K562 (cell line): ENCODE results near the gene GAS2L2. TPM values are rescaled to one million over a fixed set of nuclear protein-coding genes. Genes with fewer than 3 reads are reported as not detected.

Source experiments
- ATAC-seq: fragments of 200-7000 bp; cut with Tn5 transposase; 3 replicates; pipeline ENCODE4 v1.9.1; 2020; ENCODE audit warnings: moderate library complexity
- BruUV-seq: library from RNA; stranded (reverse); fragments of 400-500 nt; replicated peaks from 2 replicates; lab custom pipeline; 2021; lab: Mats Ljungman, UMichigan
- CTCF ChIA-PET: fragments of 300-600 bp; formaldehyde crosslinking; extraction: SDS; loops from one replicate; lab custom pipeline; 2021; ENCODE audit warnings: low intra/inter-chr PET ratio; lab: Yijun Ruan, JAX
- POLR2A ChIA-PET: fragments of 300-600, 350-650 bp; sonication (Branson Sonifier 250); formaldehyde crosslinking; extraction: SDS; loops from one replicate; lab custom pipeline; 2021; ENCODE audit warnings: antibody characterized with exemption, inconsistent platforms; lab: Yijun Ruan, JAX
- DNase-seq, 4 experiments: peaks; one replicate each; pipeline versions ENCODE4 v3.0.0 to v3.0.0-alpha.2; 2011 to 2018; ENCODE audit warnings: low spot score in 3 of 4, mixed read lengths in 3 of 4; ENCODE audit errors: extremely low read depth in 1 of 4
- FAIRE-seq: peaks from 2 replicates; lab custom pipeline; 2011; peaks lifted over from hg19 to GRCh38; lab: Jason Lieb, UNC
- H2AFZ ChIP-seq: 2 replicates; pipeline ENCODE4 v1.6.0; 2011; ENCODE audit warnings: low read depth, low read length, control low read depth, inconsistent platforms
- H3K27ac ChIP-seq: fragments of 200-600 bp; 3 replicates; pipeline ENCODE4 v1.8.0; 2011; ENCODE audit warnings: low read depth, mild to moderate bottlenecking, control low read depth, inconsistent platforms, low read length, moderate library complexity, mixed read lengths; ENCODE audit errors: extremely low read depth
- H3K27me3 ChIP-seq, 2 experiments: fragments of 300-600 bp in 1 of 2; 2 replicates in 1 of 2; 3 replicates in 1 of 2; pipeline versions ENCODE4 v1.6.0 to v1.8.0; 2011; ENCODE audit warnings: inconsistent platforms in 2 of 2, low read length in 2 of 2, mild to moderate bottlenecking in 1 of 2, mixed read lengths in 1 of 2, moderate library complexity in 1 of 2; ENCODE audit not compliant: control insufficient read depth in 2 of 2, insufficient read depth in 2 of 2
- H3K36me3 ChIP-seq: fragments of 300-600 bp; 3 replicates; pipeline ENCODE4 v1.8.0; 2011; ENCODE audit warnings: mild to moderate bottlenecking, low read length, inconsistent platforms; ENCODE audit not compliant: control insufficient read depth, insufficient read depth
- H3K4me1 ChIP-seq, 2 experiments: fragments of 200-600 bp in 1 of 2; replicated peaks in 1 of 2; 2 replicates in 1 of 2; 3 replicates in 1 of 2; pipeline versions ENCODE4 v1.5.1 to v1.8.0; 2011; ENCODE audit warnings: inconsistent platforms in 2 of 2, low read length in 2 of 2, mild to moderate bottlenecking in 1 of 2, mixed read lengths in 1 of 2, moderate library complexity in 1 of 2; ENCODE audit not compliant: control insufficient read depth in 2 of 2, insufficient read depth in 2 of 2
- H3K4me2 ChIP-seq: 2 replicates; pipeline ENCODE4 v1.6.1; 2011; ENCODE audit warnings: low read length, control low read depth, inconsistent platforms, mixed read lengths; ENCODE audit not compliant: insufficient read depth
- H3K4me3 ChIP-seq: fragments of 200-600 bp; sonication (generic), shearing (Covaris generic); 2 replicates; pipeline ENCODE4 v1.5.1; 2016; ENCODE audit warnings: control low read depth, inconsistent platforms
- H3K79me2 ChIP-seq: fragments of 200-600 bp; 3 replicates; pipeline ENCODE4 v1.8.0; 2011; ENCODE audit warnings: low read length, inconsistent platforms; ENCODE audit not compliant: control insufficient read depth, insufficient read depth
- H3K9ac ChIP-seq, 2 experiments: 2 replicates each; pipeline versions ENCODE4 v1.6.0 to v1.6.1; 2011; ENCODE audit warnings: low read depth in 2 of 2, low read length in 2 of 2, control low read depth in 1 of 2, inconsistent platforms in 1 of 2, mild to moderate bottlenecking in 1 of 2, mixed read lengths in 1 of 2; ENCODE audit not compliant: insufficient read depth in 1 of 2
- H3K9me1 ChIP-seq: one replicate; pipeline ENCODE4 v1.6.0; 2011; ENCODE audit warnings: inconsistent platforms, mild to moderate bottlenecking, low read length, moderate library complexity; ENCODE audit not compliant: control insufficient read depth, insufficient read depth
- H3K9me3 ChIP-seq: replicated peaks from 2 replicates; pipeline ENCODE4 v1.5.1; 2011; ENCODE audit warnings: low read depth, low read length, inconsistent platforms; ENCODE audit not compliant: control insufficient read depth, insufficient read depth
- H4K20me1 ChIP-seq: replicated peaks from 2 replicates; pipeline ENCODE4 v1.6.1; 2011; ENCODE audit warnings: low read length, inconsistent platforms, mixed read lengths; ENCODE audit not compliant: control insufficient read depth, insufficient read depth
- BCOR ChIP-seq: fragments of 450-650 bp; IDR thresholded peaks from 2 replicates; pipeline ENCODE4 v1.6.1; 2016
- HIVEP1 ChIP-seq: fragments of 250-450 bp; sonication (Bioruptor Pico); IDR thresholded peaks from 2 replicates; pipeline ENCODE4 v1.4.0; 2020; ENCODE audit warnings: mild to moderate bottlenecking
- HMBOX1 ChIP-seq: sonication (generic); IDR thresholded peaks from 2 replicates; pipeline ENCODE4 v1.6.1; 2016
- ILF3 ChIP-seq: fragments of 450-650 bp; IDR thresholded peaks from 2 replicates; pipeline ENCODE4 v1.6.1; 2018; ENCODE audit warnings: antibody characterized with exemption, mild to moderate bottlenecking, moderate library complexity, borderline replicate concordance
- MAFG ChIP-seq: fragments of 450-650 bp; conservative IDR thresholded peaks from 2 replicates; pipeline ENCODE4 v1.6.1; 2016; ENCODE audit warnings: missing genetic modification characterization, missing compliant biosample characterization
- SRSF7 ChIP-seq: fragments of 200-400 bp; formaldehyde crosslinking; optimal IDR thresholded peaks from 2 replicates; pipeline ENCODE3; 2017; ENCODE audit warnings: mild to moderate bottlenecking, low read depth, low read length
- TGIF2 ChIP-seq: sonication (generic); formaldehyde crosslinking; IDR thresholded peaks from 2 replicates; pipeline ENCODE4 v1.8.1; 2022; ENCODE audit warnings: mild to moderate bottlenecking, missing genetic modification reagents, moderate library complexity
- ZBTB12 ChIP-seq: fragments of 250-450 bp; sonication (Bioruptor Pico); IDR thresholded peaks from 2 replicates; pipeline ENCODE4 v1.4.0; 2020
- ZKSCAN1 ChIP-seq: fragments of 150-350 bp; IDR thresholded peaks from 2 replicates; pipeline ENCODE4 v1.6.1; 2016; ENCODE audit warnings: low read depth, low read length
- WGBS: fragments of 100-300 bp; shearing (Covaris generic); methylation state at CpG from one replicate; pipeline ENCODE4 v1.1.6; 2016; ENCODE audit warnings: low coverage, mixed read lengths; ENCODE audit not compliant: insufficient coverage; ENCODE audit errors: missing lambda C conversion rate; 5-methylcytosine and 5-hydroxymethylcytosine counted together
- in situ Hi-C: fragments of 300-500 bp; cut with MboI; formaldehyde crosslinking; loops from 4 replicates; pipeline ENCODE4 v1.15.0; 2018; ENCODE audit warnings: inconsistent platforms, mixed read lengths
- intact Hi-C: fragments of 100-400 bp; cut with micrococcal nuclease; formaldehyde crosslinking; loops from 2 replicates; pipeline ENCODE4 v1.14.2; 2022
- polyA plus RNA-seq, 8 experiments: library from polyadenylated mRNA; depleted of rRNA in 4 of 8; stranded (reverse) in 5 of 8; unstranded in 3 of 8; fragments of >200 nt; fragmentation: Nextera tagmentation in 2 of 8; fragmentation: Illumina TruSeq in 1 of 8; extraction: Ambion mirVana in 2 of 8; extraction: Trizol in 1 of 8; gene quantifications; 2 replicates each; pipeline versions ENCODE4 v1.2.1 to v1.2.3, GENCODE V29; 2011 to 2014; ENCODE audit warnings: inconsistent platforms in 1 of 8, missing spikeins in 1 of 8
- total RNA-seq, 7 experiments: library from RNA; depleted of rRNA in 6 of 7; stranded (reverse); fragments of >200 nt in 6 of 7; fragmentation: Illumina TruSeq in 2 of 7; extraction: Trizol in 2 of 7; gene quantifications; 2 replicates each; pipeline versions ENCODE4 v1.2.1 to v1.2.3, GENCODE V29; 2011 to 2021; ENCODE audit warnings: low replicate concordance in 1 of 7
- TF ChIP-seq, protein P1 (sequence below): fragments of 250-450 bp; sonication (Bioruptor Pico); IDR thresholded peaks from 2 replicates; pipeline ENCODE4 v1.4.0; 2020; ENCODE audit warnings: borderline replicate concordance
- TF ChIP-seq, protein P2 (sequence below): fragments of 450-650 bp; conservative IDR thresholded peaks from 2 replicates; pipeline ENCODE4 v1.6.1; 2016; ENCODE audit warnings: missing genetic modification characterization, low read depth, mild to moderate bottlenecking, control low read depth, missing compliant biosample characterization
- TF ChIP-seq, protein P3 (sequence below): sonication (generic); formaldehyde crosslinking; IDR thresholded peaks from 2 replicates; pipeline ENCODE4 v1.8.1; 2023; ENCODE audit warnings: mild to moderate bottlenecking, missing genetic modification reagents

Gene GAS2L2
- total and polyA plus RNA-seq, 9 of the 15 experiments (the other 6 are each of a cell fraction or from before 2014, with no cell fraction given), result not detected

GRCh38 chr17:35750526-35751395 lies 2.3 kb downstream of the GAS2L2 start:
- POLR2A ChIA-PET, result interaction anchor here (0.6 to 1.0 kb wide), 4 partner anchors 10 to 57 kb away, joined by 3 read pairs; partner anchors contain the start of gene C17orf50
- intact Hi-C loops (no loop called here), in situ Hi-C loops (loop anchor here (10.0 kb wide), 1 partner anchor 586 kb away; no protein-coding TSS in a partner anchor)
- peak; percentile 58 to 69 (median 64) for DNase-seq
- peak overlapping the region in 1 of 2 experiments; percentile 70; a peak in 2 of 4 replicates for H3K9ac ChIP-seq
- WGBS, result 27% methylated on average over 10 of the region's 10 CpGs
- CTCF ChIA-PET, result no interaction called here
- no peaks in the 10 kb centered on the region for H3K9me3 ChIP-seq
- H3K79me2 ChIP-seq, result no peaks in the 10 kb centered on the region
- H3K4me3 ChIP-seq, result no peak overlapping the region
- FAIRE-seq, result no peak
- peaks cover 11 to 25% of the 10 kb centered on the region in 2 experiments; a peak in 4 of 5 replicates for H3K4me1 ChIP-seq
- no TSS peak for BruUV-seq
- H3K27me3 ChIP-seq, result peaks cover 9 to 54% of the 10 kb centered on the region in 2 experiments; a peak in 4 of 5 replicates
- H3K36me3 ChIP-seq, result no peaks in the 10 kb centered on the region
- H3K27ac ChIP-seq, result no peak overlapping the region
- peaks cover 12% of the 10 kb centered on the region; the same call in 1 of the 2 replicates for H4K20me1 ChIP-seq
- peak overlapping the region; percentile 61 for H3K4me2 ChIP-seq
- H3K9me1 ChIP-seq, result no peaks in the 10 kb centered on the region
- no peak; the same call in 2 of the 3 replicates for ATAC-seq
- H2AFZ ChIP-seq, result peak overlapping the region; percentile 68
- no peak for TF ChIP-seq TGIF2 (CRISPR knock-in tag)
- TF ChIP-seq BCOR, result peak; percentile 96
- TF ChIP-seq, protein P1, sequence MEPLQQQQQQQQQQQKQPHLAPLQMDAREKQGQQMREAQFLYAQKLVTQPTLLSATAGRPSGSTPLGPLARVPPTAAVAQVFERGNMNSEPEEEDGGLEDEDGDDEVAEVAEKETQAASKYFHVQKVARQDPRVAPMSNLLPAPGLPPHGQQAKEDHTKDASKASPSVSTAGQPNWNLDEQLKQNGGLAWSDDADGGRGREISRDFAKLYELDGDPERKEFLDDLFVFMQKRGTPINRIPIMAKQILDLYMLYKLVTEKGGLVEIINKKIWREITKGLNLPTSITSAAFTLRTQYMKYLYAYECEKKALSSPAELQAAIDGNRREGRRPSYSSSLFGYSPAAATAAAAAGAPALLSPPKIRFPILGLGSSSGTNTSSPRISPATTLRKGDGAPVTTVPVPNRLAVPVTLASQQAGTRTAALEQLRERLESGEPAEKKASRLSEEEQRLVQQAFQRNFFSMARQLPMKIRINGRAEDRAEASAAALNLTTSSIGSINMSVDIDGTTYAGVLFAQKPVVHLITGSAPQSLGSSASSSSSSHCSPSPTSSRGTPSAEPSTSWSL (CRISPR knock-in tag), result no peak
- TF ChIP-seq HIVEP1 (CRISPR knock-in tag), result no peak
- TF ChIP-seq, protein P2, sequence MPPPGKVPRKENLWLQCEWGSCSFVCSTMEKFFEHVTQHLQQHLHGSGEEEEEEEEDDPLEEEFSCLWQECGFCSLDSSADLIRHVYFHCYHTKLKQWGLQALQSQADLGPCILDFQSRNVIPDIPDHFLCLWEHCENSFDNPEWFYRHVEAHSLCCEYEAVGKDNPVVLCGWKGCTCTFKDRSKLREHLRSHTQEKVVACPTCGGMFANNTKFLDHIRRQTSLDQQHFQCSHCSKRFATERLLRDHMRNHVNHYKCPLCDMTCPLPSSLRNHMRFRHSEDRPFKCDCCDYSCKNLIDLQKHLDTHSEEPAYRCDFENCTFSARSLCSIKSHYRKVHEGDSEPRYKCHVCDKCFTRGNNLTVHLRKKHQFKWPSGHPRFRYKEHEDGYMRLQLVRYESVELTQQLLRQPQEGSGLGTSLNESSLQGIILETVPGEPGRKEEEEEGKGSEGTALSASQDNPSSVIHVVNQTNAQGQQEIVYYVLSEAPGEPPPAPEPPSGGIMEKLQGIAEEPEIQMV (tag), result no peak
- no peak for TF ChIP-seq HMBOX1
- no peak for TF ChIP-seq SRSF7
- no peak for TF ChIP-seq ILF3
- TF ChIP-seq ZKSCAN1, result no peak
- TF ChIP-seq ZBTB12, result no peak
- no peak for TF ChIP-seq MAFG (tag)
- TF ChIP-seq, protein P3, sequence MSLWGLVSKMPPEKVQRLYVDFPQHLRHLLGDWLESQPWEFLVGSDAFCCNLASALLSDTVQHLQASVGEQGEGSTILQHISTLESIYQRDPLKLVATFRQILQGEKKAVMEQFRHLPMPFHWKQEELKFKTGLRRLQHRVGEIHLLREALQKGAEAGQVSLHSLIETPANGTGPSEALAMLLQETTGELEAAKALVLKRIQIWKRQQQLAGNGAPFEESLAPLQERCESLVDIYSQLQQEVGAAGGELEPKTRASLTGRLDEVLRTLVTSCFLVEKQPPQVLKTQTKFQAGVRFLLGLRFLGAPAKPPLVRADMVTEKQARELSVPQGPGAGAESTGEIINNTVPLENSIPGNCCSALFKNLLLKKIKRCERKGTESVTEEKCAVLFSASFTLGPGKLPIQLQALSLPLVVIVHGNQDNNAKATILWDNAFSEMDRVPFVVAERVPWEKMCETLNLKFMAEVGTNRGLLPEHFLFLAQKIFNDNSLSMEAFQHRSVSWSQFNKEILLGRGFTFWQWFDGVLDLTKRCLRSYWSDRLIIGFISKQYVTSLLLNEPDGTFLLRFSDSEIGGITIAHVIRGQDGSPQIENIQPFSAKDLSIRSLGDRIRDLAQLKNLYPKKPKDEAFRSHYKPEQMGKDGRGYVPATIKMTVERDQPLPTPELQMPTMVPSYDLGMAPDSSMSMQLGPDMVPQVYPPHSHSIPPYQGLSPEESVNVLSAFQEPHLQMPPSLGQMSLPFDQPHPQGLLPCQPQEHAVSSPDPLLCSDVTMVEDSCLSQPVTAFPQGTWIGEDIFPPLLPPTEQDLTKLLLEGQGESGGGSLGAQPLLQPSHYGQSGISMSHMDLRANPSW (CRISPR knock-in tag), result no peak
